Posterior cingulate gyrus (tissue), 11 donors: Measurements from ENCODE around the gene DTNA.
A peak's percentile ranks its signal among the peaks of the same experiment; 100 is the strongest.

Source experiments
- DNase-seq, 10 donors: peaks; one replicate each; pipeline versions ENCODE4 v3.0.0 to v3.0.0-alpha.2; 2020 to 2021; ENCODE audit warnings: mixed read lengths in 3 of 10
- intact Hi-C: fragments of 100-400 bp; cut with DNase I; formaldehyde crosslinking; loops from one replicate; pipeline ENCODE4 v1.15.1; 2023

DTNA gene

GRCh38 chr18:34844732-34845459 is 134.8 kb downstream of the DTNA start:
- DNase-seq = no peak
- intact Hi-C loops = no loop called here

GRCh38 chr18:34847408-34847807 is 137.3 kb downstream of the DTNA start:
- intact Hi-C loops = no loop called here

GRCh38 chr18:34848156-34848555 is 138.1 kb downstream of the DTNA start:
- intact Hi-C loops = no loop called here
- DNase-seq = no peak

More at GRCh38 chr18:34847408-34847807, 137.3 kb downstream of the DTNA start:
- no peak for DNase-seq

- no peak for DNase-seq
- intact Hi-C loops = no loop called here
These were observed 138.6 kb downstream of the DTNA start for GRCh38 chr18:34848695-34849094.

GRCh38 chr18:34857320-34857719 is 147.2 kb downstream of the DTNA start:
- DNase-seq = no peak
- intact Hi-C loops = no loop called here

GRCh38 chr18:34858188-34858587 is 148.1 kb downstream of the DTNA start:
- intact Hi-C loops = no loop called here
- no peak for DNase-seq

- DNase-seq = no peak
- intact Hi-C loops = no loop called here
These were observed 149.4 kb downstream of the DTNA start for GRCh38 chr18:34859496-34859895.

GRCh38 chr18:34862561-34862960 is 152.5 kb downstream of the DTNA start:
- intact Hi-C loops = no loop called here

GRCh38 chr18:34863702-34864101 is 153.6 kb downstream of the DTNA start:
- DNase-seq = no peak
- intact Hi-C loops = no loop called here

More at GRCh38 chr18:34862561-34862960, 152.5 kb downstream of the DTNA start:
- no peak for DNase-seq

GRCh38 chr18:34864836-34865497 is 154.9 kb downstream of the DTNA start:
- intact Hi-C loops = no loop called here
- DNase-seq = no peak

- intact Hi-C loops = no loop called here
- DNase-seq = no peak
These were observed 156.2 kb downstream of the DTNA start for GRCh38 chr18:34866310-34866709.

GRCh38 chr18:34866739-34867138 is 156.6 kb downstream of the DTNA start:
- DNase-seq = no peak
- intact Hi-C loops = no loop called here

- no peak for DNase-seq
- intact Hi-C loops = no loop called here
These were observed 157.4 kb downstream of the DTNA start for GRCh38 chr18:34867520-34867919.

GRCh38 chr18:34870555-34871310 is 160.6 kb downstream of the DTNA start:
- DNase-seq = no peak
- intact Hi-C loops = no loop called here

GRCh38 chr18:34871435-34871834 is 161.3 kb downstream of the DTNA start:
- no peak for DNase-seq
- intact Hi-C loops = no loop called here

GRCh38 chr18:34872066-34872465 is 162.0 kb downstream of the DTNA start:
- no peak for DNase-seq
- intact Hi-C loops = no loop called here

- no peak for DNase-seq
These were observed 164.0 kb downstream of the DTNA start for GRCh38 chr18:34873986-34874580.

GRCh38 chr18:34875150-34875549 is 165.1 kb downstream of the DTNA start:
- peak in 1 of 10 donors; percentile 40 for DNase-seq
- intact Hi-C loops = no loop called here

More at GRCh38 chr18:34873986-34874580, 164.0 kb downstream of the DTNA start:
- intact Hi-C loops = no loop called here

- no peak for DNase-seq
- intact Hi-C loops = loop anchor here (10.0 kb wide), 1 partner anchor 94 kb away; no protein-coding TSS in a partner anchor
These were observed 170.3 kb downstream of the DTNA start for GRCh38 chr18:34880403-34880802.

- intact Hi-C loops = loop anchor here (1.0 to 10.0 kb wide), 2 partner anchors 94 to 263 kb away; no protein-coding TSS in a partner anchor
- DNase-seq = no peak
These were observed 171.1 kb downstream of the DTNA start for GRCh38 chr18:34880882-34881834.
